ENCODE data around the gene TMPRSS15.

TMPRSS15 gene

GRCh38 chr21:18424276-18424675, 20.7 kb upstream of the TMPRSS15 start:
- no peak for TF ChIP-seq CTCF (IDR thresholded peaks at IDR 0.05; ENCODE audit: low read depth, low read length)
- no peak for DNase-seq (ENCODE audit: low read depth, low spot score)
- no peak overlapping the region for H3K4me3 ChIP-seq (ENCODE audit: low read depth, low read length)
- in situ Hi-C loops (cut with HindIII; ENCODE audit: low sequenced_read_pairs): no loop called here

- no peak for DNase-seq (ENCODE audit: low read depth, low spot score)
- no peak overlapping the region for H3K4me3 ChIP-seq (ENCODE audit: low read depth, low read length)
- in situ Hi-C loops (cut with HindIII; ENCODE audit: low sequenced_read_pairs): no loop called here
- TF ChIP-seq CTCF (IDR thresholded peaks at IDR 0.05; ENCODE audit: low read depth, low read length): no peak
These were observed 13.7 kb upstream of the TMPRSS15 start for GRCh38 chr21:18417141-18417790.

- no peak for TF ChIP-seq CTCF (IDR thresholded peaks at IDR 0.05; ENCODE audit: low read depth, low read length)
- DNase-seq (ENCODE audit: low read depth, low spot score): no peak
- no peak overlapping the region for H3K4me3 ChIP-seq (ENCODE audit: low read depth, low read length)
- in situ Hi-C loops (cut with HindIII; ENCODE audit: low sequenced_read_pairs): no loop called here
These were observed 8.0 kb upstream of the TMPRSS15 start for GRCh38 chr21:18411565-18411964.

GRCh38 chr21:18409579-18409978, 6.0 kb upstream of the TMPRSS15 start:
- no peak overlapping the region for H3K4me3 ChIP-seq (ENCODE audit: low read depth, low read length)
- DNase-seq (ENCODE audit: low read depth, low spot score): no peak
- TF ChIP-seq CTCF (IDR thresholded peaks at IDR 0.05; ENCODE audit: low read depth, low read length): no peak
- in situ Hi-C loops (cut with HindIII; ENCODE audit: low sequenced_read_pairs): no loop called here

- DNase-seq (ENCODE audit: low read depth, low spot score): no peak
- no peak overlapping the region for H3K4me3 ChIP-seq (ENCODE audit: low read depth, low read length)
- TF ChIP-seq CTCF (IDR thresholded peaks at IDR 0.05; ENCODE audit: low read depth, low read length): no peak
- in situ Hi-C loops (cut with HindIII; ENCODE audit: low sequenced_read_pairs): no loop called here
These were observed 4.7 kb downstream of the TMPRSS15 start for GRCh38 chr21:18398843-18399242.

- H3K4me3 ChIP-seq (ENCODE audit: low read depth, low read length): no peak overlapping the region
- TF ChIP-seq CTCF (IDR thresholded peaks at IDR 0.05; ENCODE audit: low read depth, low read length): no peak
- DNase-seq (ENCODE audit: low read depth, low spot score): no peak
- in situ Hi-C loops (cut with HindIII; ENCODE audit: low sequenced_read_pairs): no loop called here
These were observed 15.6 kb downstream of the TMPRSS15 start for GRCh38 chr21:18387994-18388393.
